GM21515 (cell line): ENCODE results near the gene UBIAD1.
A peak's percentile ranks its signal among the peaks of the same experiment; 100 is the strongest.
"Not testable (repeated sequence)": the region's sequence is repeated elsewhere in the genome, so short reads cannot be mapped to it uniquely, and the experiment has no call there.

Experiments used
- ATAC-seq: cut with Tn5 transposase; IDR thresholded peaks from one replicate; pipeline ENCODE4 v1.9.1; 2021; ENCODE audit not compliant: unreplicated experiment

The UBIAD1 gene, protein sequence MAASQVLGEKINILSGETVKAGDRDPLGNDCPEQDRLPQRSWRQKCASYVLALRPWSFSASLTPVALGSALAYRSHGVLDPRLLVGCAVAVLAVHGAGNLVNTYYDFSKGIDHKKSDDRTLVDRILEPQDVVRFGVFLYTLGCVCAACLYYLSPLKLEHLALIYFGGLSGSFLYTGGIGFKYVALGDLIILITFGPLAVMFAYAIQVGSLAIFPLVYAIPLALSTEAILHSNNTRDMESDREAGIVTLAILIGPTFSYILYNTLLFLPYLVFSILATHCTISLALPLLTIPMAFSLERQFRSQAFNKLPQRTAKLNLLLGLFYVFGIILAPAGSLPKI

DNA sequence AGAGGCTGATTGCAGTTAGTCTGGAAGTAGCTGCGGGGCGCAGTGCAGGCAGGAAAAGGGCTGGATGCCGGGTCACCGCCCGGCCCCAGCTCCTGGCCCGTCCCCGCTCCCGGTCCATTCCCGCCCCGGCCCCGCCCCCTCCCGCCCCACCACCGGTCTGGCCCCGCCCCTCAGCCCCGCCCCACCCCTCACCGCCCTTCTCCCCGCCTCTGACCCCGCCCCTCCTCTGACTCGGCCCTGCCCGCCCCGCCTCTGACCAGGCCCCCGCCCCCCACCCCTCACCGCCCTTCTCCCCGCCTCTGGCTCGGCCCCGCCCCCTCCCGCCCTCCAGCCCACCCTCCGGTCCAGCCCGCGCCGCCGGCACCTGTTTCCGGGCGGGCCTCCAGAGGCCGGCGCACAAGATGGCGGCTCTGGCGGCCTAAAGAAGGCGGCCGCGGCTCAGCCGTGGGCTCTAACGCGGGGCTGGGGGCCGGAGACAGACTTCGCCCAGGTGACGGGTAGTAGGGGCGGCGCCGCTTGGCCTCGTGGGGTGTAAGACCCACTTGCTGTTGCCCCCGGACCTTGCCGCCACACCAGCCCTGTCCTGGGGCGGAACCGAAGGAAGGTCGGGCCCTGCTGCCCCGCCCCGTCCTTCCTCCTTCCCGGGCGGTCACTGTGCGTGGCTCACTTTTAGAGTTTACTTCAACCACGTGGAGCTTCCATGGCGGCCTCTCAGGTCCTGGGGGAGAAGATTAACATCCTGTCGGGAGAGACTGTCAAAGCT is at the start of gene UBIAD1:
UBIAD1 (plus strand) TSS at position 367 of the 763 bp plus-strand sequence; CDS start at position 701, 334 bp downstream.
- peak; percentile 81 for ATAC-seq

GRCh38 chr1:11227106-11228077 is 45.6 kb upstream of the UBIAD1 start:
- peak; percentile 84 for ATAC-seq

- no peak for ATAC-seq
Observed at GRCh38 chr1:11229203-11229602, 43.8 kb upstream of the UBIAD1 start.

- no peak for ATAC-seq
Observed at GRCh38 chr1:11233208-11233607, 39.8 kb upstream of the UBIAD1 start.

DNA sequence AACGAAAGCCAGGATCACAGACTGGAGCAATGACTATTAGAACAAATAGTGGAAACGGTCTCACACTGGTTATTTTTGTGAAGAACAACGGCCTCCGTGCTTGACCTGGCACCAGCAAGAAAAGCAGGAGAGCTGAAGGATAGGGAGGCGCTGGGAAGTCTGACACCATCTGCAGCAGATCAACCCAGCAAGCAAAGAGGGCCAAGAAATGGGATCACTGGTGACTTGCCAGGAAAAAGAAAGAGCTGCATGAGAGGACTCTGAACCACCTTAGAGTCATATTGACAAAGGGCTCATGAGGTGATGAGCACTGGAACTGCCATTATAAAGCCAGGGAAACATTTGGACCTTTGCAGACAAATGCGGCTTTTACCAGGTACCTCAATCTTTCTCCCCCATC is 35.6 kb upstream of the UBIAD1 start:
- ATAC-seq, result no peak

GRCh38 chr1:11238311-11238710 is 34.7 kb upstream of the UBIAD1 start:
- ATAC-seq, result no peak

GRCh38 chr1:11245248-11245647 is 27.8 kb upstream of the UBIAD1 start:
- no peak for ATAC-seq

- ATAC-seq, result no peak
Observed at GRCh38 chr1:11245904-11246719, 26.9 kb upstream of the UBIAD1 start.

GRCh38 chr1:11248169-11248568 is 24.8 kb upstream of the UBIAD1 start:
- ATAC-seq, result no peak

- no peak for ATAC-seq
Observed at GRCh38 chr1:11252538-11252937, 20.5 kb upstream of the UBIAD1 start.

DNA sequence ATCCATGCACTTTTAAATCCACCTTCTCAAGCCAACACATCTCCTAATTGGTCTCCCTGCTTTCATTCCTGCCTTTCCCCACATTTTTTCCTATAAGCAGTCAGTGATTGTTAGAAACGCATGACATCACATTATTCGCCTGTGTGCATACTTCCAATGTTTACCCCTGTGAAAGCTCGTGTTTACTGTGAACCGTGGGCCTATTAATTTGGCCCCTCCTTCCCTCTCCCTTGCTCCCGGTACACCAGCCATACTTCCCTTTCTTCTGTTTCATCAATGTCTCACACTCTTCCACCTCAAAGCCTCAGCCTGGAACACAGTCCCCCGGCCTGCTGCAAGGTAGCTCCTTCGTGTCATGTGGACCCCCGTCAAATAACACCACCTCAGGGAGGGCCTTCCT is 19.8 kb upstream of the UBIAD1 start:
- no peak for ATAC-seq

DNA sequence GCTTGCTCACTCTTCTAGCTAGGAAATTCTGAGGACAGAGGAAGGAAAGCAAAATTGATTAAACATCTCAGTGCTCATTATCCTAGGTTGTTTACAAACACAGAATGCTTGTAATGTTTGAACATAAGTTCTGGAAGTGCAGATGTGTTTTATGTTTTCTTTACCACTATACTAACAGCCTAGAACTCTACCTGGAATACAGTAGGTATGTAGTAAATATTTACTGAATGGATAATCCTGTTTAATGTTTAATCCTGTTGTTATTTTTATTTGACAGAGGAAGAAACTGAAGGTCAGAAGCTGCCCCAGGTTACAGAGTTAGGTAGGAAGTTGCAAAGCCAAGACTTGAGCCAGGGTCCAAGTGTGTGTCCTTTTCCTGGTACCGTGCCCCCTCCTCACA is 16.7 kb upstream of the UBIAD1 start:
- no peak for ATAC-seq

DNA sequence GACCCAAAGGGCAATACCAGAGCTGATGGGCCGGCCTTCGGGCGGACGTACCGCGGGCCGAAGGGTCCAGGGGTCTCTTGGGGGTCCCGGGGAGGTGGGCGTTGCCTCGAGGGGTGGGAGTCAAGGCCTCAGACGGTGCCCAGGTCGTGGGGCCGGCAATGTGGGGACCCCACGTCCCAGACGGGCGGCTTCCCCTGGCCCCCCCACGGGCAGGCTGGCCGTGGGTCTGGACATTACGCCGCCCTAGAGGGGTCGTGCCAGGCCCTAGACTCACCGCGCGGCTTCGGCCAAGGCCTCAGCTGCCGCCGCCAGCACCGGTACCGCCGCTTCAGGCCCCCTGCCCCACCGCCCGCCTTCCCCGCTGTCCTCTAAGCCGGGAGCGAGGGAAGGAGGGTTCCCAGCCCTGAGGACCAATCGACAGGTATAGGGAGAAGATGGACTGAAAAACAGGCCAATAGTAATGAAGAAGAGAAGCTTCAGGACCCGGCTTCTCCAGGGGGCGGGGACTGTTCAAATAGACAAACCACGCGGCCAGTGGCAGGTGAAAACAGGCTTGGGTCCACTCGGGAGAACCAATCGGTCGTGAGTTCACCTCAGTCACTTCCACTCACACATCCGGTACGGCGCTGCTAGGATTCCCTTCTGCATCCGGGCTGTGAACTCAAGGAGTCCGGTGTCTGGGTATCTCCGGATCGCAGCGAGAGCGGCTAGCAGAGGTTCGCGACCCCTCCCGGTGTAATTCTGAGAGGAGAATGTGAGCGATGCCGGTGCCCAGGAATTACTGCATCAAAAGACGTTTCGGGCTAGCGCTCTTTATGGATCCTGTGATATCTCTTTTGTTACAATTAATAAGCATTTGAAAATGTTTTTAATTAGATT is 10.6 kb upstream of the UBIAD1 start, which contains the start of gene MTOR:
MTOR (minus strand) TSS at position 381 of the 879 bp plus-strand sequence. CDS start 3,142 bp downstream, outside the sequence.
- peak; percentile 97 for ATAC-seq

- no peak for ATAC-seq
Observed at GRCh38 chr1:11266268-11267074, 6.5 kb upstream of the UBIAD1 start.

- not testable (repeated sequence) for ATAC-seq
Observed at GRCh38 chr1:11267350-11268337, 5.4 kb upstream of the UBIAD1 start.

DNA sequence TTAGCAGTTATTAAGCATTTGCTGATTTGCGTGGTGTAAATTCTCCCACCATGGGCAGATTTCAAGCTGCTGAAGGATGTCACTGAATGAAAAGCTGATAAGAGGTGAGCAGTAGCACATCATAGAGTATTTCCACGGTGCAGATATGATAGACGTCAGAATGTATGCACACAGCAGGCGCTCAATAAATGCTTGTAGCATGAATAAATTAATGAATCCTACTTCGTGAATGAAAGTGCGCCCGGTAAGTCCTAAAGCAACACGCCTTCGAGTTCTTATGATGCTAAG is 510 bp upstream of the UBIAD1 start:
- no peak for ATAC-seq

DNA sequence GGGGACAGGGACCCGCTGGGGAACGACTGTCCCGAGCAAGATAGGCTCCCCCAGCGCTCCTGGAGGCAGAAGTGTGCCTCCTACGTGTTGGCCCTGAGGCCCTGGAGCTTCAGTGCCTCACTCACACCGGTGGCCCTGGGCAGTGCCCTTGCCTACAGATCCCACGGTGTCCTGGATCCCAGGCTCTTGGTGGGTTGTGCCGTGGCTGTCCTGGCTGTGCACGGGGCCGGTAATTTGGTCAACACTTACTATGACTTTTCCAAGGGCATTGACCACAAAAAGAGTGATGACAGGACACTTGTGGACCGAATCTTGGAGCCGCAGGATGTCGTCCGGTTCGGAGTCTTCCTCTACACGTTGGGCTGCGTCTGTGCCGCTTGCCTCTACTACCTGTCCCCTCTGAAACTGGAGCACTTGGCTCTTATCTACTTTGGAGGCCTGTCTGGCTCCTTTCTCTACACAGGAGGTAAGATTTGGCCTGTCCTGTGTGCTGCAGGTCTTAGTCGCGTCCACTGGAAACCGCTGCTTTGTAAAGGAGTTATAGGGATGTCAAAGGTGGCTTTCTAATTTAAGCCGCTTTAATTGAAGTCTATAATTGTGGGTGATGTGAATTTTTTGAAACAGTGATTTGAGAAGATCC is 717 bp downstream of the UBIAD1 start:
- ATAC-seq, result peak; percentile 34
